ENCODE results near the gene KRTAP5-5.
"Not testable (repeated sequence)": the region's sequence is repeated elsewhere in the genome, so short reads cannot be mapped to it uniquely, and the experiment has no call there.

KRTAP5-5 gene, protein sequence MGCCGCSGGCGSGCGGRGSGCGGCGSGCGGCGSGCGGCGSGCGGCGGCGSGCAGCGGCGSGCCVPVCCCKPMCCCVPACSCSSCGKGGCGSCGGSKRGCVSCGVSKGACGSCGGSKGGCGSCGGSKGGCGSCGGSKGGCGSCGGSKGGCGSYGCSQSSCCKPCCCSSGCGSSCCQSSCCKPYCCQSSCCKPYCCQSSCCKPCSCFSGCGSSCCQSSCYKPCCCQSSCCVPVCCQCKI

DNA sequence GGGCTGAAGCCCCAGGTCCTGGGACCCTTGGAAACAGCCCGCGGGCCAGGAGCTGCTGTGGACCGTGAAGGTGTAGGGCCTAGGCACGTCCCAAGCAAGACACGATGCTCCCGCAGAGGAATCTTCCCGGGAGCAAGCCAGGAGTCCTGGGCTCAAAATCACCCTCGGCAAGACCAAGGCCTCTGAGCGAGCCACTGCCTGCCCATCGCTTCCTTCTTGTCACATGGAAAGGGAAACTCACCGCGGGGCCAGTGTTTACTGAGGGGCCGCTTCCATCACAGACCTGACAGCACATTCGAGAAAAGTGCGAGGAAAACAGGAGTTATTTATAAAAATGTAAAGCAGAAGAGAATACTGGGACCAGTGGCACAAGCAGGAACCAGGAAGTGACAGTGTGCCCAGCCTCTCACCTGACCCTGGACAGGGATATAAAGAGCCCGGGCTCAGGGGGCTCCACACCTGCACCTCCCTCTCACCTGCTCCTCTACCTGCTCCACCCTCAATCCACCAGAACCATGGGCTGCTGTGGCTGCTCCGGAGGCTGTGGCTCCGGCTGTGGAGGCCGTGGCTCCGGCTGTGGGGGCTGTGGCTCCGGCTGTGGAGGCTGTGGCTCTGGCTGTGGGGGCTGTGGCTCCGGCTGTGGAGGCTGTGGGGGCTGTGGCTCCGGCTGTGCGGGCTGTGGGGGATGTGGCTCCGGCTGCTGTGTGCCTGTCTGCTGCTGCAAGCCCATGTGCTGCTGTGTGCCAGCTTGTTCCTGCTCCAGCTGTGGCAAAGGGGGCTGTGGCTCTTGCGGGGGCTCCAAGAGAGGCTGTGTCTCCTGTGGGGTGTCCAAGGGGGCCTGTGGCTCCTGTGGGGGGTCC lies at the start of gene KRTAP5-5:
Gene KRTAP5-5, plus strand, starts transcription at position 450 of the 860 bp plus-strand sequence. Its CDS starts 66 bp downstream, at position 516.
- no peak for DNase-seq (ENCODE audit: low read depth, low spot score)

- DNase-seq (ENCODE audit: low read depth, low spot score), result no peak
Measured at GRCh38 chr11:1581976-1582375, 47.6 kb upstream of the KRTAP5-5 start.

DNA sequence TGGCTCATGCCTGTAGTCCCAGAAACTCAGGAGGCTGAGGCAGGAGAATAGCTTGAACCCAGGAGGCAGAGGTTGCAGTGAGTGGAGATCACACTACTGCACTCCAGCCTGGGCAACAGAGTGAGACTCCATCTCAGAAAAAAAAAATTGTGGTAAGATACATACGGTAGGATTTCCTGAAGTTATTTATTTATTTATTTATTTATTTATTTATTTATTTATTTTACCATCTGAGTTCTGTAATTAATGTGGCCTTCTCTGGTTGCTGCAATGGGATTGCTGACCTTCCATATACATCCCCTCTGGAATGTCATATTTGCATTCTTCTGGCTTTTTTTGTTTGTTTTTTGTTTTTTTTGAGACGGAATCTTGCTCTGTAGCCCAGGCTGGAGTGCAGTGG lies 46.7 kb upstream of the KRTAP5-5 start:
- DNase-seq (ENCODE audit: low read depth, low spot score), result not testable (repeated sequence)

DNA sequence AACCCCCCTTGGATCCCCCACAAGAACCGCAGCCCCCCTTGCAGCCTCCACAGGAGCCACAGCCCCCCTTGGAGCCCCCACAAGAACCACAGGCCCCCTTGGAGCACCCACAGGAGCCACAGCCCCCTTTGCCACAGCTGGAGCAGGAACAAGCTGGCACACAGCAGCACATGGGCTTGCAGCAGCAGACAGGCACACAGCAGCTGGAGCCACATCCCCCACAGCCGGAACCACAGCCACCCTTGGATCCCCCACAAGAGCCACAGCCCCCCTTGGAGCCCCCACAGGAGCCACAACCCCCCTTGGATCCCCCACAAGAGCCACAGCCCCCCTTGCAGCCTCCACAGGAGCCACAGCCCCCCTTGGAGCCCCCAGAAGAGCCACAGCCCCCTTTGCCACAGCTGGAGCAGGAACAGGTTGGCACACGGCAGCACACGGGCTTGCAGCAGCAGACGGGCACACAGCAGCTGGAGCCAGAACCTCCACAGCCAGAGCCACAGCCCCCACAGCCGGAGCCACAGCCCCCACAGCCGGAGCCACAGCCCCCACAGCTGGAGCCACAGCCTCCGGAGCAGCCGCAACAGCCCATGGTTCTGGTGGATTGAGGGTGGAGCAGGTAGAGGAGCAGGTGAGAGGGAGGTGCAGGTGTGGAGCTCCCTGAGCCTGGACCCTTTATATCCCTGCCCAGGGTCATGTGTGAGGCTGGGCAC lies 44.8 kb upstream of the KRTAP5-5 start, which contains the start of gene KRTAP5-1:
Gene KRTAP5-1, minus strand, starts transcription at position 623 of the 710 bp plus-strand sequence. Its CDS starts 34 bp downstream, at position 589.
- not testable (repeated sequence) for DNase-seq (ENCODE audit: low read depth, low spot score)

DNA sequence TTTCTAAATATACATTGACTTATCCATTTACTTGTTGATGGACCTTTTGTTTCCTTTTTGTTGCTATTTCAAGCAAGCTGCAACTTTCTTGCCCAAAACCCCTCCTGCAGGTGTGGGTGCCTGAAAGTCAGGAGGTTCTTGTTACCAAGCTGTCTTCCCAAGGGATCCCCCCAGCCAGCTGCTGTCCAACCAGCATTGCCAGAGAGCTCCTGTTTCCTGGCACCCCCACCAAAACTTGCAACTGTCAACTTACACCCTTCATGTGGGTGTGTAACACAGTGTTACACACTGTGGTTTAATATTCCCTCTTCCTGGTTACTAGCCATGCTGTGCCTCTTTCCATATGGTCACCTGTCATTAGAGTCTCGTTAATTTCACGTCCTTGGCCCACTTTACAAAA lies 42.9 kb upstream of the KRTAP5-5 start:
- no peak for DNase-seq (ENCODE audit: low read depth, low spot score)

DNA sequence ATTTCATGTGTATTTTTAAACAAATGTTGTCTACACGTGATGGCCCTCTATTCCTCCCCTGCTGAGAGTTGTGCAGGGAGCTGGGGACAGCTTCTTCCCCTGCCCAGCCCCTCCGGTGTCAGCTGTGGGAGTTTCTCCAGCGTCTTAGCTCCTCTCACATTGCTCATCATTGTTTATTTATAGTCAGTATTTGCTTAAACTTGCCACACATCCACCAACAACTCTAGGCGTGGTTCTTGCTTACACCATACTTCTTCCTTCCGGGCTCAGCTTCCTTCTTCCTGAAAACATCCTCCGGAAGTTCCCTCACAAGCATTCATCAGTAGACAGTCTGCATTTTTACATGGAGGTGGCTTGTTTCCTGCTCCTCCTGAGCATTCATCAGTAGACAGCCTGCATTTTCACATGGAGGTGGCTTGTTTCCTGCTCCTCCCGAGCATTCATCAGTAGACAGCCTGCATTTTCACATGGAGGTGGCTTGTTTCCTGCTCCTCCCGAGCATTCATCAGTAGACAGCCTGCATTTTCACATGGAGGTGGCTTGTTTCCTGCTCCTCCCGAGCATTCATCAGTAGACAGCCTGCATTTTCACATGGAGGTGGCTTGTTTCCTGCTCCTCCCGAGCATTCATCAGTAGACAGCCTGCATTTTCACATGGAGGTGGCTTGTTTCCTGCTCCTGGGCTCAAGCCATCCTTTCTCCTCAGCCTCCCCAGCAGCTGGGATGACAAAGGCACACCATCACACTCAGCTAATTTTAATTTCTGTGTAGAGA lies 40.2 kb upstream of the KRTAP5-5 start:
- not testable (repeated sequence) for DNase-seq (ENCODE audit: low read depth, low spot score)

GRCh38 chr11:1589996-1590395 lies 39.6 kb upstream of the KRTAP5-5 start:
- no peak for DNase-seq (ENCODE audit: low read depth, low spot score)

- no peak for DNase-seq (ENCODE audit: low read depth, low spot score)
Measured at GRCh38 chr11:1592628-1593027, 36.9 kb upstream of the KRTAP5-5 start.

GRCh38 chr11:1595994-1596575 lies 33.5 kb upstream of the KRTAP5-5 start:
- DNase-seq (ENCODE audit: low read depth, low spot score), result not testable (repeated sequence)

DNA sequence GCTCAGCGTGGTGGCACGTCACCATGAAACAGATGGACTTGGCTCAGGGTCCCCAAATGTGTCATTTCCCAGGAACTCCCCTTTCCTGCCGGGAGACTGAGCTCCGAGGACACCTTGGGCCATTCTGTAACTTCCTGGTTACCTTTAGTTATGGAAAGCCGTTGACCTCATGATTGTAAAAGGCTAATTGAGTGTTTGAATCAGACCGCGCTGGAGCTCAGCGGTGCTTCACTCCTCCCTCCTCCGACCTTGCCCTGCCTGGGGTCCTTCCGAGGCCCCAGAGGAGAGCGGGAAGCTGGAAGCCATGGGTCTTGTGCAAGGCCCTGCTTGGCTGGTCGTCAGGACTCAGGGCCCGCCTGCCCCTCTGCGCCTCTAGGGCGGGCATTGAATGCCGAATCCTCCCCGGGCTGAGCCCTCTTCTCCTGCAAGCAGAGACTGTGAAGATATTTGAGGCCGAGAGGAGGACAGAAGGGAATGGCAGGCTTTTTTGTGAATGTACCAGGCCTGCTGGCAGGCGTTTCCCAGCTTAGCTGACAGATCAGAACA lies 32.9 kb upstream of the KRTAP5-5 start:
- not testable (repeated sequence) for DNase-seq (ENCODE audit: low read depth, low spot score)

DNA sequence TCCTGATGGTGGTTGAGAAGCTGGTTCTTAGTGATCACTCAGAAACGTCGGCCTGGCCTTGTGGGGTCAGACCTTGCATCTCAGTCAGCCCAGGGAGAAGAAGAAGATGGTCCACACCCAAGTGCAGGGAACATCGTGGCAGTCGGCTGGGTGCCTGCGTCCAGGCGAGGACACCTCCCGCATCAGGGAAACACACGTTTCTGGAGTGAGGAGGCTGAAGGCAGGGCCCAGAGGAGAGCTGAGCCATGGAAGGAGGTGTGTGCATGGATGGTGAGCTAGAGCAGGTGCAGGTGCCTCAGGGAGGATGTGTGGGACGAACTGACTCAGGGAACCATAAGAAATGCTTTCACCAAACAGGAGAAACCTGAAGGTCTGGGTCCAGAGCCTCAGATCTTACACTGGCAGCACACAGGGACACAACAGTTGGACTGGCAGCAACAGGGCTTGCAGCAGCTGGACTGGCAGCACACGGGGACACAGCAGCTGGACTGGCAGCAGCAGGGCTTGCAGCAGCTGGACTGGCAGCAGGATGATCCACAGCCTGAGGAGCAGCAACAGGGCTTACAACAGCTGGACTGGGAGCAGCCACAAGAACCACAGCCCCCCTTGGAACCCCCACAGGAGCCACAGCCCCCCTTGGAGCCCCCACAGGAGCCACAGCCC lies 32.1 kb upstream of the KRTAP5-5 start:
- DNase-seq (ENCODE audit: low read depth, low spot score), result no peak

GRCh38 chr11:1597994-1598380 lies 31.6 kb upstream of the KRTAP5-5 start, which contains the start of gene KRTAP5-2:
Gene KRTAP5-2 (minus strand): TSS chr11:1598294. CDS start chr11:1598250, 44 bp downstream.
- no peak for DNase-seq (ENCODE audit: low read depth, low spot score)

- not testable (repeated sequence) for DNase-seq (ENCODE audit: low read depth, low spot score)
Measured at GRCh38 chr11:1598406-1598805, 31.2 kb upstream of the KRTAP5-5 start.

GRCh38 chr11:1598816-1599215 lies 30.8 kb upstream of the KRTAP5-5 start:
- no peak for DNase-seq (ENCODE audit: low read depth, low spot score)

- no peak for DNase-seq (ENCODE audit: low read depth, low spot score)
Measured at GRCh38 chr11:1600626-1601025, 28.9 kb upstream of the KRTAP5-5 start.

DNA sequence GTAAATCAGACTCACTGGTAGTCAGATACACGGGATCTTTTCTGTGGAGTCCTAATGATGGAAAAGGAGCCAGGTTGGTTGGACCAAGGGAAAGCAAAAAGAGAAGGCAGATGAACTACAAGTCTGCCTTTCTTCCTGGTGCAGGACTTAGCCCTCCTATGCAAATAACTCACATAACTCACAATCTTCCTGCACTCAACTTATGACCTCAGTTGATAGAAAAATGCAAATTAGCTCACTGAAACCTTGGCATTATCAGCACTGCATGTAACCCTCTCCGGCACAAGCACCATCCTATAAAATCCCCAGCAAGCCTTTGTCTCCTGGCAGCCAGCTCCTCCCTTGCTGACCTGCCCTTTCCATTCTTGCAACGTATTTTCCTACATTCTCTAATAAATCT lies 27.9 kb upstream of the KRTAP5-5 start:
- not testable (repeated sequence) for DNase-seq (ENCODE audit: low read depth, low spot score)

GRCh38 chr11:1603629-1604028 lies 25.9 kb upstream of the KRTAP5-5 start:
- DNase-seq (ENCODE audit: low read depth, low spot score), result no peak

DNA sequence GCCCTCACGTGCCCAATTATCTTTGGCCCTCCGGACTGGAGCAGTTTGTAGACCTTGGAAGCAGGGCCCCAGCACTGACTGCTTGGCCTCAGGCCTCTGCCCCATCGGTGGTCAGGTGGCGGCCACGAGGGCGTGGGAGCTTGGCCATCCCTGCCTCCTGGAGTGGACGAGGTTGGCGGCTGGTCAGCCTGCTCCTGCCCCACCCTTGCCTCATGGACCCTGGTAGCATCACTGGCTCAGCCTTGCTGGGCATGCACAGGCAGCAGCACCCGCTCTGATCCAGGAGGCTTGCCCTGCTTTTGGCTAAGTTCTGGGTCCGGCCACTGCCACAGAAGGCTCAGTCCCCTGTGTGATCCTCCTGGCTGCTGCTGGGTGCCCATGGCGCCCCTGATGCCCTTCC lies 25.4 kb upstream of the KRTAP5-5 start:
- DNase-seq (ENCODE audit: low read depth, low spot score), result no peak

DNA sequence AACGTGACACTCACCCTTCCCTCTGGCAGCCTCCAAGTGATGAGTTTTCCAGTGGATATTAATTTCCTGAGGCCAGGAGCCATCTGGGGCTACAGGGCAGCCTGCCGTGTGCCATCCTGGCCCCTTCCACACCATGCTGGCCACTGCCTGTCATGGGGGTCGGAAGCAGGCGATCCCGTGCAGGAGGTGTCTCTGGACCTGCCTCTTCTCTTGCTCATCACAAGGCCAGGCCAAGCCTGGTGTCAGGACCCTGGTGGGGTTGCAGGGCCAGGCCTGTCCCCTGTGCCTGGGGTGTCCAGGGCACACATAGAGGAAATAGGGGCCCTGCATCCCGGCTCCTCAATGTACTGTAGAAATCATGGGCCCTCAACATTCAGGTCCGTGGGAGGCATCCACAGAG lies 24.9 kb upstream of the KRTAP5-5 start:
- no peak for DNase-seq (ENCODE audit: low read depth, low spot score)

GRCh38 chr11:1605923-1606322 lies 23.7 kb upstream of the KRTAP5-5 start:
- DNase-seq (ENCODE audit: low read depth, low spot score), result not testable (repeated sequence)
